CD4-positive, alpha-beta T cell treated with Interleukin-15 for 4 hours (primary cell): Measurements from ENCODE around the gene KIAA0753.

ENCODE experiments used
- DNase-seq: peaks from one replicate; pipeline ENCODE4 v3.0.0-alpha.2; 2020; ENCODE audit warnings: low spot score

The KIAA0753 gene

GRCh38 chr17:6641247-6641863, 844 bp upstream of the KIAA0753 start:
- DNase-seq: no peak

- no peak for DNase-seq
Measured at GRCh38 chr17:6639586-6640535, 650 bp downstream of the KIAA0753 start.

- DNase-seq: no peak
Measured at GRCh38 chr17:6639014-6639585, 1.4 kb downstream of the KIAA0753 start.

GRCh38 chr17:6638046-6638908, 2.2 kb downstream of the KIAA0753 start:
- no peak for DNase-seq

GRCh38 chr17:6637458-6637840, 3.1 kb downstream of the KIAA0753 start:
- no peak for DNase-seq

- DNase-seq: no peak
Measured at GRCh38 chr17:6636616-6637457, 3.7 kb downstream of the KIAA0753 start.

GRCh38 chr17:6636105-6636504, 4.4 kb downstream of the KIAA0753 start:
- DNase-seq: no peak

- no peak for DNase-seq
Measured at GRCh38 chr17:6633263-6633662, 7.2 kb downstream of the KIAA0753 start.

GRCh38 chr17:6632530-6632929, 8.0 kb downstream of the KIAA0753 start:
- no peak for DNase-seq

GRCh38 chr17:6630390-6630789, 10.1 kb downstream of the KIAA0753 start:
- no peak for DNase-seq

GRCh38 chr17:6627019-6627418, 13.5 kb downstream of the KIAA0753 start:
- no peak for DNase-seq

GRCh38 chr17:6626616-6627015, 13.9 kb downstream of the KIAA0753 start:
- DNase-seq: no peak

- DNase-seq: no peak
Measured at GRCh38 chr17:6623941-6624340, 16.6 kb downstream of the KIAA0753 start.

GRCh38 chr17:6611231-6611630, 29.3 kb downstream of the KIAA0753 start:
- DNase-seq: no peak

GRCh38 chr17:6610011-6610410, 30.5 kb downstream of the KIAA0753 start:
- no peak for DNase-seq

- DNase-seq: no peak
Measured at GRCh38 chr17:6608321-6608720, 32.2 kb downstream of the KIAA0753 start.

GRCh38 chr17:6605142-6605541, 35.4 kb downstream of the KIAA0753 start:
- no peak for DNase-seq

GRCh38 chr17:6603744-6604325, 36.7 kb downstream of the KIAA0753 start:
- no peak for DNase-seq

GRCh38 chr17:6602141-6602540, 38.4 kb downstream of the KIAA0753 start:
- no peak for DNase-seq

- no peak for DNase-seq
Measured at GRCh38 chr17:6599364-6599763, 41.1 kb downstream of the KIAA0753 start.

- DNase-seq: no peak
Measured at GRCh38 chr17:6597727-6598126, 42.8 kb downstream of the KIAA0753 start.
